WERI-Rb-1 (cell line): ENCODE measurements around the gene CRYBA4.

Experiments used
- DNase-seq: peaks from one replicate; pipeline ENCODE4 v3.0.0-alpha.2; 2020
- H3K27ac ChIP-seq: fragments of 250-450 bp; sonication (Bioruptor Pico); 2 replicates; pipeline ENCODE4 v1.5.1; 2020; ENCODE audit warnings: mild to moderate bottlenecking, moderate library complexity
- H3K27me3 ChIP-seq: fragments of 250-450 bp; sonication (Bioruptor Pico); 2 replicates; pipeline ENCODE4 v1.5.1; 2021; ENCODE audit warnings: mild to moderate bottlenecking, low read depth, moderate library complexity; ENCODE audit not compliant: insufficient read depth, severe bottlenecking
- H3K36me3 ChIP-seq: fragments of 250-450 bp; sonication (Bioruptor Pico); 2 replicates; pipeline ENCODE4 v1.5.1; 2020; ENCODE audit warnings: mild to moderate bottlenecking, moderate library complexity
- H3K4me3 ChIP-seq: 2 replicates; pipeline ENCODE4 v1.5.1; 2011; ENCODE audit warnings: low read depth, mild to moderate bottlenecking, control low read depth, low read length
- H3K9me3 ChIP-seq: fragments of 250-450 bp; sonication (Bioruptor Pico); 2 replicates; pipeline ENCODE4 v1.5.1; 2021; ENCODE audit warnings: mild to moderate bottlenecking, moderate library complexity; ENCODE audit not compliant: severe bottlenecking
- TF ChIP-seq, protein P1 (sequence below): IDR thresholded peaks from 2 replicates; pipeline ENCODE4 v1.5.1; 2011; ENCODE audit warnings: low read depth, mild to moderate bottlenecking, control low read depth, inconsistent platforms, low read length

CRYBA4 gene

DNA sequence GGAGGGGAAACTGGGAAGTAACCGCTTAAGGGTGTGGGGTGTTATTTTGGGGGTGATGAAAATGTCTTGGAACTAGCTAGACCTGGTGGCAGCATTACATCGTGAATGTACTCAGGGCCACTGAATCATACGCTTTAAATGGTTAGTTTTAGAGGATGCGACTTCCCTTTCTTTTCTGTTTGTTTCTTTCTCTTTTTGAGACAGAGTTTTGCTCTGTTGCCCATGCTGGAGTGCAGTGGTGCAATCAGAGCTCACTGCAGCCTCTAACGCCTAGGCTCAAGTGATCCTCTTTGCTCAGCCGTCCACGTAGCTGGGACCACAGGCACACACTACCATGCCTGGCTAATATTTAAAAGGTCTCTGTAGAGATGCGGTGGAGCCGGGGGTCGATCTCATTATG is 30.1 kb downstream of the CRYBA4 start:
- no peaks in the 10 kb centered on the region for H3K36me3 ChIP-seq
- H3K27ac ChIP-seq = no peak overlapping the region
- no peak for DNase-seq
- no peak overlapping the region for H3K4me3 ChIP-seq
- H3K27me3 ChIP-seq = no peaks in the 10 kb centered on the region
- TF ChIP-seq, protein P1, sequence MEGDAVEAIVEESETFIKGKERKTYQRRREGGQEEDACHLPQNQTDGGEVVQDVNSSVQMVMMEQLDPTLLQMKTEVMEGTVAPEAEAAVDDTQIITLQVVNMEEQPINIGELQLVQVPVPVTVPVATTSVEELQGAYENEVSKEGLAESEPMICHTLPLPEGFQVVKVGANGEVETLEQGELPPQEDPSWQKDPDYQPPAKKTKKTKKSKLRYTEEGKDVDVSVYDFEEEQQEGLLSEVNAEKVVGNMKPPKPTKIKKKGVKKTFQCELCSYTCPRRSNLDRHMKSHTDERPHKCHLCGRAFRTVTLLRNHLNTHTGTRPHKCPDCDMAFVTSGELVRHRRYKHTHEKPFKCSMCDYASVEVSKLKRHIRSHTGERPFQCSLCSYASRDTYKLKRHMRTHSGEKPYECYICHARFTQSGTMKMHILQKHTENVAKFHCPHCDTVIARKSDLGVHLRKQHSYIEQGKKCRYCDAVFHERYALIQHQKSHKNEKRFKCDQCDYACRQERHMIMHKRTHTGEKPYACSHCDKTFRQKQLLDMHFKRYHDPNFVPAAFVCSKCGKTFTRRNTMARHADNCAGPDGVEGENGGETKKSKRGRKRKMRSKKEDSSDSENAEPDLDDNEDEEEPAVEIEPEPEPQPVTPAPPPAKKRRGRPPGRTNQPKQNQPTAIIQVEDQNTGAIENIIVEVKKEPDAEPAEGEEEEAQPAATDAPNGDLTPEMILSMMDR = no peak
- no peaks in the 10 kb centered on the region for H3K9me3 ChIP-seq

DNA sequence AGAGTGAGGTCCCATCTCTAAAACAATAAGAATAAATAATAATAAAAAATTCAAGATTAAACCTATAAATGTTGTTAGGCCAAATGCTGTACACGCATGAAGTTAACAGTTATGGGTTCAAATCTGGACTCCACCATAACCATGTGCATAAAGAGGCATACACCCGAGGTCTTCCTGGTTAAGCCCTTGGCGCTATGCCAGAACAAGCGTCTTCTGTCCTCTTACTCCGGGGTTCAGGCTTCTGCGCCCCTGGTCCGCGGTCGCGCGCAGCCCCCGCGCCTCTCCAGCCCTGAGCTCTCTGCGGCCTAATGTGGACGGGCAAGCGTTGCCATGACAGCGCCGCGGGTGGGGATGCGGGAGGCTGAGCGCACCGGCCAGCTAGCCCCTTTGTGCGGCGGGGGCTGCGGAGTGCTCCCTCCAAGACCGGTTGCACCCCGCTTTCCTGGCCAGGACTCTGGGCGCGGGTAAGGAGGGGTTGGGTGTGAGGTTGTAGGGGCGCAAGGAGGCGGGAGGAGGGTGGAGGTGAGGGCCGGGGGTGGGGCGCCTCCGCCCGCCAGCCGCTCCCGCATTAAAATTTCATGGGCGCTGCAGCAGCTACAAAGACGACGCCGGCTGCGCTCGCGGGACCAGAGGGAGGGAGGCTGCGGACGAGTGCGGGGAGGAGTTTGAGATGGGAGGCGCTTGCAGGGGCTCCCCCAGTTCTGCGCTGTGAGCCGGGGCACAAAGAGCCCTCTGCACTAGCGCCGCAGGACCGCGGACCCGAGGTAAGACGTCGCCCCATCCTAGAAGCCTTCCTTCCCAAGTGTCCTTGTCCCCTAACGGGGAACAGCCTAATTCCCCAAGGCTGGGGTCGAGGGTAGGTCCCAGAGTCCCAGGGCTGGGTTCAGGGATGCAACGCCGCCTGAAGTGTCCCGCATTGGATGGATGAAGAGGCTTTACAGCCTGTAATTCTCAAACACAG is 35.4 kb downstream of the CRYBA4 start, which contains the start of gene MIAT:
MIAT (plus strand) TSS at position 698 of the 961 bp plus-strand sequence.
- Histone ChIP-seq H3K27me3 (peaks cover 15% of the 10 kb centered on the region), H3K4me3 (peak within 1 kb of the TSS; percentile 35), H3K9me3 (no peaks in the 10 kb centered on the region), H3K27ac (no peak within 1 kb of the TSS), H3K36me3 (no peaks in the 10 kb centered on the region)
- TF ChIP-seq, protein P1 = no peak
- peak; percentile 34 for DNase-seq

DNA sequence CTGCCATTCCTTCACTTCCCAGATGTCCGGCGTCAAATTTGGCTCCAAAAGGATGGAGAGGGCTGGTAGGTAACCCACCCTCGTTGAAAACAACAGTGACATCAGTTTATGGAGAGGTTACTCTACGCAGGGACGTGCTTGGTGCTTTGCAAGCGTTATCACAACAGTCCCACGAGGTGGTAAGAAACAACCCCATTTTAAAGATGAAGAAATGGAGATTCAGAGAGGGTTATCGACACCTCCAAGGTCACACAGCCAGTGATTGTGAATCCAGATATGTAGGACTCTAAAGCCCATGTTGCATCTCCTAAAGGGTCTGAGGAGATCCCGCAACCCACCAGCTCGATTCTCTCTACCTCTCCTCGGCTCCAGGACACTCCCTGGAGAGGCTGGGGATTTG is 36.4 kb downstream of the CRYBA4 start:
- Histone ChIP-seq H3K9me3 (no peaks in the 10 kb centered on the region), H3K27ac (no peak overlapping the region), H3K27me3 (peaks cover 15% of the 10 kb centered on the region), H3K36me3 (no peaks in the 10 kb centered on the region), H3K4me3 (peak overlapping the region; percentile 35)
- no peak for DNase-seq
- TF ChIP-seq, protein P1 = no peak

DNA sequence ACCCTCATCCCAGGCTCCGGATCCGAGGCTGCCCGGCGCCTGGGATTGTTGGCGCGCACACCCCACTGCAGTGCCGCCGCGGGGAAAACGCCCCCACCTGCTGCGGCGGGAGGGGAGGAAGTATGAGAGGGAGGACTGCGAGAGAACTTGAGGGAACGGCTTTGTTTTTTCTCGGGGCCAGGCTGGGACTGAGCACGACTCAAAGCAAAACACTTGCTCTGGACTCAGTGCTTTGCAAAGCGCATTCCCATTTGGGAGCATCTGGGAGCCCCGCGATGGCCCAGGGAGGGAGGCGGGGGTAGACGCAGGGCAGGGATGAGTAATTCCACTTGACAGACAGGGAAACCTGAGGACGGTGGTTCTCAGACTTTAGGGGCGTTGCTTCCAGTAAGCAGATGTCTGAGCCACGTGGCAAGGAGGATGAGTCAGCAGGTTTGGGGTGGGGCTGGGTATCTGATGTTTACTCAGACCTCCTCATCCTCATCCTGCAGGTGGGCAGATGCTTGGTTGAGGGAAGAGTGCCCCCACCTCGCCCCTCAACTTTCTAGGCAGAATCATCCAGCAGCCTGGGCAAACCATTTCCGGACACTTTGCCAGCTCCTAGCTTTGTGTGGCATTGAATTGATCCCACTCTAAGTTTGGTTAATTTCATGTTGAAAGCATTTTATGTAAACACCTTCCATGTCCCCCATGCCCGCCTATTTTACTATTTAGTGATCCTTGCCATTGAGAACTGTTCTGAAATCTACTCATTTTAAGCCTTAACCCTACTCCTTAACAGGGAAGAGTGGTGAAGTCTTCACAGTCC is 37.1 kb downstream of the CRYBA4 start:
- DNase-seq = peak; percentile 91
- peak overlapping the region; percentile 16; the same call in 1 of the 2 replicates for H3K27ac ChIP-seq

DNA sequence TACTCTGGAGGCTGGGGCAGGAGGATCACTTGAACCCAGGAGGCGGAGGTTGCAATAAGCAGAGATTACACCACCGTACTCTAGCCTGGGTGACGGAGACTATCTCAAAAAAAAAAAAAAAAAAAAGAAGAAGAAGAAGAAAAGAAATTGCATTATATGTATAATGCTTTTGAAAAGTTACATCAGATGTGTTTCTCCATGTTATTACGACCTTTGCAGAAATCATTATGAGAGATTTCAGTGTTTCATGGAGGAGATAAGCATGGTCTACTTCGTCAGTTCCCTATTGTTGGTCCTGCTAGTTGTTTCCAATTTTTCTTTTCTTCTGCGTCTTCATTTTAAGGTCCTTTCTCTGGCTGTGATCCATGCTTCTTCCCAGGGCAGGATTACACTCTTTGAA is 38.6 kb downstream of the CRYBA4 start:
- Histone ChIP-seq H3K27me3 (peaks cover 15% of the 10 kb centered on the region), H3K36me3 (no peaks in the 10 kb centered on the region), H3K4me3 (no peak overlapping the region), H3K27ac (peak overlapping the region; percentile 56), H3K9me3 (no peaks in the 10 kb centered on the region)
- TF ChIP-seq, protein P1 = no peak
- DNase-seq = no peak

More for the DNA sequence above, 37.1 kb downstream of the CRYBA4 start:
- Histone ChIP-seq H3K27me3 (peaks cover 15% of the 10 kb centered on the region), H3K9me3 (no peaks in the 10 kb centered on the region), H3K4me3 (peak overlapping the region; percentile 35), H3K36me3 (no peaks in the 10 kb centered on the region)
- TF ChIP-seq, protein P1 = no peak
